WTC11 (cell line): ENCODE measurements around the gene P2RY11. TPM values are rescaled to one million over a fixed set of nuclear protein-coding genes. Genes with fewer than 3 reads are reported as not detected.

Experiments
- ATAC-seq: fragments of 200-7000 bp; cut with Tn5 transposase; 2 replicates; pipeline ENCODE4 v1.10.0; 2021; ENCODE audit warnings: mild to moderate bottlenecking, moderate library complexity
- CTCF ChIA-PET: fragments of 300-600 bp; sonication (Branson Sonifier 250); formaldehyde crosslinking; loops from one replicate; lab custom pipeline; 2021; ENCODE audit warnings: antibody characterized with exemption; lab: Charles Lee
- POLR2A ChIA-PET: fragments of 350-600 bp; sonication (Branson Sonifier 250); formaldehyde crosslinking; loops from one replicate; lab custom pipeline; 2021; ENCODE audit warnings: antibody characterized with exemption; lab: Charles Lee
- DNase-seq: peaks from one replicate; pipeline ENCODE4 v3.0.0; 2021; ENCODE audit warnings: low spot score
- H3K27ac Mint-ChIP-seq: 2 replicates; pipeline ENCODE4 v1.8.0; 2021; ENCODE audit warnings: mixed read lengths
- H3K27me3 Mint-ChIP-seq: 2 replicates; pipeline ENCODE4 v1.8.0; 2021; ENCODE audit warnings: low read depth, mild to moderate bottlenecking, moderate library complexity, mixed read lengths
- H3K36me3 Mint-ChIP-seq: 2 replicates; pipeline ENCODE4 v1.8.0; 2021; ENCODE audit warnings: mixed read lengths
- H3K4me1 Mint-ChIP-seq: 2 replicates; pipeline ENCODE4 v1.8.0; 2022; ENCODE audit warnings: mixed read lengths
- H3K4me3 Mint-ChIP-seq: 2 replicates; pipeline ENCODE4 v1.8.0; 2021; ENCODE audit warnings: mild to moderate bottlenecking, moderate library complexity, mixed read lengths
- H3K9me3 Mint-ChIP-seq: 2 replicates; pipeline ENCODE4 v1.8.0; 2021; ENCODE audit warnings: mixed read lengths
- CREB1 ChIP-seq: sonication (generic); formaldehyde crosslinking; IDR thresholded peaks from 2 replicates; pipeline ENCODE4 v1.8.0; 2023; ENCODE audit warnings: mild to moderate bottlenecking, missing genetic modification reagents
- ELF4 ChIP-seq: sonication (generic); formaldehyde crosslinking; IDR thresholded peaks from 2 replicates; pipeline ENCODE4 v1.8.1; 2022; ENCODE audit warnings: low read depth, mild to moderate bottlenecking, moderate library complexity, missing genetic modification reagents
- JUN ChIP-seq: sonication (generic); formaldehyde crosslinking; IDR thresholded peaks from 2 replicates; pipeline ENCODE4 v1.8.0; 2023; ENCODE audit warnings: mild to moderate bottlenecking, missing genetic modification reagents
- MXD4 ChIP-seq: fragments of 250-450 bp; sonication (Bioruptor Pico); IDR thresholded peaks from 2 replicates; pipeline ENCODE4 v1.8.0; 2021; ENCODE audit warnings: mild to moderate bottlenecking, moderate library complexity, borderline replicate concordance
- NR1H2 ChIP-seq: sonication (generic); formaldehyde crosslinking; IDR thresholded peaks from 2 replicates; pipeline ENCODE4 v1.9.0; 2021; ENCODE audit warnings: mild to moderate bottlenecking, moderate library complexity, missing genetic modification reagents
- PRRX2 ChIP-seq: fragments of 250-450 bp; sonication (Bioruptor Pico); IDR thresholded peaks from 2 replicates; pipeline ENCODE4 v1.8.0; 2021; ENCODE audit warnings: mild to moderate bottlenecking
- SMAD4 ChIP-seq: sonication (generic); formaldehyde crosslinking; IDR thresholded peaks from 2 replicates; pipeline ENCODE4 v1.8.0; 2022; ENCODE audit warnings: mild to moderate bottlenecking, missing genetic modification reagents
- SOX15 ChIP-seq: fragments of 250-450 bp; sonication (Bioruptor Pico); IDR thresholded peaks from 2 replicates; pipeline ENCODE4 v1.9.0; 2021; ENCODE audit warnings: mild to moderate bottlenecking
- TCF7 ChIP-seq: sonication (generic); formaldehyde crosslinking; IDR thresholded peaks from 2 replicates; pipeline ENCODE4 v1.8.0; 2022; ENCODE audit warnings: mild to moderate bottlenecking, low read depth, missing genetic modification reagents, moderate library complexity
- TEAD4 ChIP-seq: sonication (generic); formaldehyde crosslinking; IDR thresholded peaks from 2 replicates; pipeline ENCODE4 v1.8.0; 2022; ENCODE audit warnings: mild to moderate bottlenecking, missing genetic modification reagents
- ZBTB21 ChIP-seq: sonication (generic); formaldehyde crosslinking; IDR thresholded peaks from 2 replicates; pipeline ENCODE4 v1.8.1; 2023; ENCODE audit warnings: mild to moderate bottlenecking, missing genetic modification reagents, borderline replicate concordance
- ZNF219 ChIP-seq: sonication (generic); formaldehyde crosslinking; IDR thresholded peaks from 2 replicates; pipeline ENCODE4 v1.8.0; 2023; ENCODE audit warnings: missing genetic modification reagents, mild to moderate bottlenecking, borderline replicate concordance
- ZNF232 ChIP-seq: sonication (generic); formaldehyde crosslinking; IDR thresholded peaks from 2 replicates; pipeline ENCODE4 v1.8.0; 2022; ENCODE audit warnings: mild to moderate bottlenecking, missing genetic modification reagents
- ZNF263 ChIP-seq: sonication (generic); formaldehyde crosslinking; IDR thresholded peaks from 2 replicates; pipeline ENCODE4 v1.8.1; 2022; ENCODE audit warnings: low read depth, mild to moderate bottlenecking, moderate library complexity, missing genetic modification reagents
- ZNF396 ChIP-seq: fragments of 250-450 bp; sonication (Bioruptor Pico); IDR thresholded peaks from 2 replicates; pipeline ENCODE4 v1.8.0; 2021; ENCODE audit warnings: mild to moderate bottlenecking, moderate library complexity, borderline replicate concordance
- ZNF416 ChIP-seq: fragments of 250-450 bp; sonication (Bioruptor Pico); IDR thresholded peaks from 2 replicates; pipeline ENCODE4 v1.9.0; 2021; ENCODE audit warnings: mild to moderate bottlenecking, inconsistent platforms
- total RNA-seq: library from RNA; stranded (reverse); gene quantifications from 3 replicates; pipeline ENCODE4 v1.2.3, GENCODE V29; 2021
- TF ChIP-seq, protein P1 (sequence below): fragments of 250-450 bp; sonication (Bioruptor Pico); IDR thresholded peaks from 2 replicates; pipeline ENCODE4 v2.1.2; 2022; ENCODE audit warnings: mild to moderate bottlenecking, moderate library complexity
- TF ChIP-seq, protein P2 (sequence below): fragments of 250-450 bp; sonication (Bioruptor Pico); IDR thresholded peaks from 2 replicates; pipeline ENCODE4 v1.8.0; 2021; ENCODE audit warnings: mild to moderate bottlenecking
- TF ChIP-seq, protein P3 (sequence below): sonication (generic); formaldehyde crosslinking; conservative IDR thresholded peaks from 2 replicates; pipeline ENCODE4 v1.8.1; 2022; ENCODE audit warnings: mild to moderate bottlenecking, missing genetic modification reagents
- TF ChIP-seq, protein P4 (sequence below): sonication (generic); formaldehyde crosslinking; IDR thresholded peaks from 2 replicates; pipeline ENCODE4 v1.8.0; 2022; ENCODE audit warnings: missing genetic modification reagents
- TF ChIP-seq, protein P5 (sequence below): sonication (generic); formaldehyde crosslinking; IDR thresholded peaks from 2 replicates; pipeline ENCODE4 v1.8.1; 2022; ENCODE audit warnings: mild to moderate bottlenecking, moderate library complexity, missing genetic modification reagents
- TF ChIP-seq, protein P6 (sequence below): fragments of 250-450 bp; sonication (Bioruptor Pico); IDR thresholded peaks from 2 replicates; pipeline ENCODE4 v1.9.0; 2021; ENCODE audit warnings: mild to moderate bottlenecking, borderline replicate concordance

P2RY11 gene
- total RNA-seq, 1 experiment from 2014 or later, result 21.0 TPM

DNA sequence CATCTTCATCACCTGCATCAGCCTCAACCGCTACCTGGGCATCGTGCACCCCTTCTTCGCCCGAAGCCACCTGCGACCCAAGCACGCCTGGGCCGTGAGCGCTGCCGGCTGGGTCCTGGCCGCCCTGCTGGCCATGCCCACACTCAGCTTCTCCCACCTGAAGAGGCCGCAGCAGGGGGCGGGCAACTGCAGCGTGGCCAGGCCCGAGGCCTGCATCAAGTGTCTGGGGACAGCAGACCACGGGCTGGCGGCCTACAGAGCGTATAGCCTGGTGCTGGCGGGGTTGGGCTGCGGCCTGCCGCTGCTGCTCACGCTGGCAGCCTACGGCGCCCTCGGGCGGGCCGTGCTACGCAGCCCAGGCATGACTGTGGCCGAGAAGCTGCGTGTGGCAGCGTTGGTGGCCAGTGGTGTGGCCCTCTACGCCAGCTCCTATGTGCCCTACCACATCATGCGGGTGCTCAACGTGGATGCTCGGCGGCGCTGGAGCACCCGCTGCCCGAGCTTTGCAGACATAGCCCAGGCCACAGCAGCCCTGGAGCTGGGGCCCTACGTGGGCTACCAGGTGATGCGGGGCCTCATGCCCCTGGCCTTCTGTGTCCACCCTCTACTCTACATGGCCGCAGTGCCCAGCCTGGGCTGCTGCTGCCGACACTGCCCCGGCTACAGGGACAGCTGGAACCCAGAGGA, 2.6 kb downstream of the P2RY11 start:
- Mint-ChIP-seq H3K27me3 (no peaks in the 10 kb centered on the region), H3K27ac (no peak overlapping the region), H3K36me3 (peaks cover 36% of the 10 kb centered on the region), H3K4me3 (no peak overlapping the region), H3K9me3 (no peaks in the 10 kb centered on the region), H3K4me1 (peaks cover 11% of the 10 kb centered on the region; the same call in 1 of the 2 replicates)
- ChIA-PET POLR2A (interaction anchor here (0.6 to 1.9 kb wide), 4 partner anchors 8 to 136 kb away, joined by 3 to 7 read pairs (median 4); partner anchors contain the start of gene PPAN), CTCF (interaction anchor here (0.7 to 2.5 kb wide), 17 partner anchors 8 to 287 kb away, joined by 3 to 23 read pairs (median 4); partner anchors contain the start of genes PPAN and UBL5)
- no peak for DNase-seq
- peak; percentile 13 for ATAC-seq
- TF ChIP-seq, protein P1, sequence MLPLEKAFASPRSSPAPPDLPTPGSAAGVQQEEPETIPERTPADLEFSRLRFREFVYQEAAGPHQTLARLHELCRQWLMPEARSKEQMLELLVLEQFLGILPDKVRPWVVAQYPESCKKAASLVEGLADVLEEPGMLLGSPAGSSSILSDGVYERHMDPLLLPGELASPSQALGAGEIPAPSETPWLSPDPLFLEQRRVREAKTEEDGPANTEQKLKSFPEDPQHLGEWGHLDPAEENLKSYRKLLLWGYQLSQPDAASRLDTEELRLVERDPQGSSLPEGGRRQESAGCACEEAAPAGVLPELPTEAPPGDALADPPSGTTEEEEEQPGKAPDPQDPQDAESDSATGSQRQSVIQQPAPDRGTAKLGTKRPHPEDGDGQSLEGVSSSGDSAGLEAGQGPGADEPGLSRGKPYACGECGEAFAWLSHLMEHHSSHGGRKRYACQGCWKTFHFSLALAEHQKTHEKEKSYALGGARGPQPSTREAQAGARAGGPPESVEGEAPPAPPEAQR (CRISPR knock-in tag), result no peak
- TF ChIP-seq TEAD4 (CRISPR knock-in tag) (no peak), ZNF263 (0 out of 2 replicates have a peak, but pooled peaks have one; percentile 13), ZNF232 (CRISPR knock-in tag) (no peak), SMAD4 (CRISPR knock-in tag) (no peak), CREB1 (CRISPR knock-in tag) (no peak), JUN (CRISPR knock-in tag) (no peak), ZBTB21 (CRISPR knock-in tag) (no peak), SOX15 (no peak), MXD4 (no peak), PRRX2 (CRISPR knock-in tag) (0 out of 2 replicates have a peak, but pooled peaks have one; percentile 41), ZNF219 (CRISPR knock-in tag) (no peak), ELF4 (no peak), ZNF396 (CRISPR knock-in tag) (no peak), NR1H2 (CRISPR knock-in tag) (no peak), TCF7 (no peak), ZNF416 (CRISPR knock-in tag) (peak; percentile 71; the same call in 1 of the 2 replicates)
- TF ChIP-seq, protein P2, sequence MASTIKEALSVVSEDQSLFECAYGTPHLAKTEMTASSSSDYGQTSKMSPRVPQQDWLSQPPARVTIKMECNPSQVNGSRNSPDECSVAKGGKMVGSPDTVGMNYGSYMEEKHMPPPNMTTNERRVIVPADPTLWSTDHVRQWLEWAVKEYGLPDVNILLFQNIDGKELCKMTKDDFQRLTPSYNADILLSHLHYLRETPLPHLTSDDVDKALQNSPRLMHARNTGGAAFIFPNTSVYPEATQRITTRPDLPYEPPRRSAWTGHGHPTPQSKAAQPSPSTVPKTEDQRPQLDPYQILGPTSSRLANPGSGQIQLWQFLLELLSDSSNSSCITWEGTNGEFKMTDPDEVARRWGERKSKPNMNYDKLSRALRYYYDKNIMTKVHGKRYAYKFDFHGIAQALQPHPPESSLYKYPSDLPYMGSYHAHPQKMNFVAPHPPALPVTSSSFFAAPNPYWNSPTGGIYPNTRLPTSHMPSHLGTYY (CRISPR knock-in tag), result 0 out of 2 replicates have a peak, but pooled peaks have one; percentile 60
- TF ChIP-seq, protein P3, sequence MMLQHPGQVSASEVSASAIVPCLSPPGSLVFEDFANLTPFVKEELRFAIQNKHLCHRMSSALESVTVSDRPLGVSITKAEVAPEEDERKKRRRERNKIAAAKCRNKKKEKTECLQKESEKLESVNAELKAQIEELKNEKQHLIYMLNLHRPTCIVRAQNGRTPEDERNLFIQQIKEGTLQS (CRISPR knock-in tag), result no peak
- TF ChIP-seq, protein P4, sequence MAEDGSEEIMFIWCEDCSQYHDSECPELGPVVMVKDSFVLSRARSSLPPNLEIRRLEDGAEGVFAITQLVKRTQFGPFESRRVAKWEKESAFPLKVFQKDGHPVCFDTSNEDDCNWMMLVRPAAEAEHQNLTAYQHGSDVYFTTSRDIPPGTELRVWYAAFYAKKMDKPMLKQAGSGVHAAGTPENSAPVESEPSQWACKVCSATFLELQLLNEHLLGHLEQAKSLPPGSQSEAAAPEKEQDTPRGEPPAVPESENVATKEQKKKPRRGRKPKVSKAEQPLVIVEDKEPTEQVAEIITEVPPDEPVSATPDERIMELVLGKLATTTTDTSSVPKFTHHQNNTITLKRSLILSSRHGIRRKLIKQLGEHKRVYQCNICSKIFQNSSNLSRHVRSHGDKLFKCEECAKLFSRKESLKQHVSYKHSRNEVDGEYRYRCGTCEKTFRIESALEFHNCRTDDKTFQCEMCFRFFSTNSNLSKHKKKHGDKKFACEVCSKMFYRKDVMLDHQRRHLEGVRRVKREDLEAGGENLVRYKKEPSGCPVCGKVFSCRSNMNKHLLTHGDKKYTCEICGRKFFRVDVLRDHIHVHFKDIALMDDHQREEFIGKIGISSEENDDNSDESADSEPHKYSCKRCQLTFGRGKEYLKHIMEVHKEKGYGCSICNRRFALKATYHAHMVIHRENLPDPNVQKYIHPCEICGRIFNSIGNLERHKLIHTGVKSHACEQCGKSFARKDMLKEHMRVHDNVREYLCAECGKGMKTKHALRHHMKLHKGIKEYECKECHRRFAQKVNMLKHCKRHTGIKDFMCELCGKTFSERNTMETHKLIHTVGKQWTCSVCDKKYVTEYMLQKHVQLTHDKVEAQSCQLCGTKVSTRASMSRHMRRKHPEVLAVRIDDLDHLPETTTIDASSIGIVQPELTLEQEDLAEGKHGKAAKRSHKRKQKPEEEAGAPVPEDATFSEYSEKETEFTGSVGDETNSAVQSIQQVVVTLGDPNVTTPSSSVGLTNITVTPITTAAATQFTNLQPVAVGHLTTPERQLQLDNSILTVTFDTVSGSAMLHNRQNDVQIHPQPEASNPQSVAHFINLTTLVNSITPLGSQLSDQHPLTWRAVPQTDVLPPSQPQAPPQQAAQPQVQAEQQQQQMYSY, result no peak
- TF ChIP-seq, protein P5, sequence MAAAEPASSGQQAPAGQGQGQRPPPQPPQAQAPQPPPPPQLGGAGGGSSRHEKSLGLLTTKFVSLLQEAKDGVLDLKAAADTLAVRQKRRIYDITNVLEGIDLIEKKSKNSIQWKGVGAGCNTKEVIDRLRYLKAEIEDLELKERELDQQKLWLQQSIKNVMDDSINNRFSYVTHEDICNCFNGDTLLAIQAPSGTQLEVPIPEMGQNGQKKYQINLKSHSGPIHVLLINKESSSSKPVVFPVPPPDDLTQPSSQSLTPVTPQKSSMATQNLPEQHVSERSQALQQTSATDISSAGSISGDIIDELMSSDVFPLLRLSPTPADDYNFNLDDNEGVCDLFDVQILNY, result no peak
- TF ChIP-seq, protein P6, sequence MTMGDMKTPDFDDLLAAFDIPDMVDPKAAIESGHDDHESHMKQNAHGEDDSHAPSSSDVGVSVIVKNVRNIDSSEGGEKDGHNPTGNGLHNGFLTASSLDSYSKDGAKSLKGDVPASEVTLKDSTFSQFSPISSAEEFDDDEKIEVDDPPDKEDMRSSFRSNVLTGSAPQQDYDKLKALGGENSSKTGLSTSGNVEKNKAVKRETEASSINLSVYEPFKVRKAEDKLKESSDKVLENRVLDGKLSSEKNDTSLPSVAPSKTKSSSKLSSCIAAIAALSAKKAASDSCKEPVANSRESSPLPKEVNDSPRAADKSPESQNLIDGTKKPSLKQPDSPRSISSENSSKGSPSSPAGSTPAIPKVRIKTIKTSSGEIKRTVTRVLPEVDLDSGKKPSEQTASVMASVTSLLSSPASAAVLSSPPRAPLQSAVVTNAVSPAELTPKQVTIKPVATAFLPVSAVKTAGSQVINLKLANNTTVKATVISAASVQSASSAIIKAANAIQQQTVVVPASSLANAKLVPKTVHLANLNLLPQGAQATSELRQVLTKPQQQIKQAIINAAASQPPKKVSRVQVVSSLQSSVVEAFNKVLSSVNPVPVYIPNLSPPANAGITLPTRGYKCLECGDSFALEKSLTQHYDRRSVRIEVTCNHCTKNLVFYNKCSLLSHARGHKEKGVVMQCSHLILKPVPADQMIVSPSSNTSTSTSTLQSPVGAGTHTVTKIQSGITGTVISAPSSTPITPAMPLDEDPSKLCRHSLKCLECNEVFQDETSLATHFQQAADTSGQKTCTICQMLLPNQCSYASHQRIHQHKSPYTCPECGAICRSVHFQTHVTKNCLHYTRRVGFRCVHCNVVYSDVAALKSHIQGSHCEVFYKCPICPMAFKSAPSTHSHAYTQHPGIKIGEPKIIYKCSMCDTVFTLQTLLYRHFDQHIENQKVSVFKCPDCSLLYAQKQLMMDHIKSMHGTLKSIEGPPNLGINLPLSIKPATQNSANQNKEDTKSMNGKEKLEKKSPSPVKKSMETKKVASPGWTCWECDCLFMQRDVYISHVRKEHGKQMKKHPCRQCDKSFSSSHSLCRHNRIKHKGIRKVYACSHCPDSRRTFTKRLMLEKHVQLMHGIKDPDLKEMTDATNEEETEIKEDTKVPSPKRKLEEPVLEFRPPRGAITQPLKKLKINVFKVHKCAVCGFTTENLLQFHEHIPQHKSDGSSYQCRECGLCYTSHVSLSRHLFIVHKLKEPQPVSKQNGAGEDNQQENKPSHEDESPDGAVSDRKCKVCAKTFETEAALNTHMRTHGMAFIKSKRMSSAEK (CRISPR knock-in tag), result peak; percentile 19; the same call in 1 of the 2 replicates
